ENCODE results near the gene GPR78. TPM values are rescaled to one million over a fixed set of nuclear protein-coding genes. Genes with fewer than 3 reads are reported as not detected.

GPR78 gene
- total RNA-seq, 1 experiment from 2014 or later = not detected

DNA sequence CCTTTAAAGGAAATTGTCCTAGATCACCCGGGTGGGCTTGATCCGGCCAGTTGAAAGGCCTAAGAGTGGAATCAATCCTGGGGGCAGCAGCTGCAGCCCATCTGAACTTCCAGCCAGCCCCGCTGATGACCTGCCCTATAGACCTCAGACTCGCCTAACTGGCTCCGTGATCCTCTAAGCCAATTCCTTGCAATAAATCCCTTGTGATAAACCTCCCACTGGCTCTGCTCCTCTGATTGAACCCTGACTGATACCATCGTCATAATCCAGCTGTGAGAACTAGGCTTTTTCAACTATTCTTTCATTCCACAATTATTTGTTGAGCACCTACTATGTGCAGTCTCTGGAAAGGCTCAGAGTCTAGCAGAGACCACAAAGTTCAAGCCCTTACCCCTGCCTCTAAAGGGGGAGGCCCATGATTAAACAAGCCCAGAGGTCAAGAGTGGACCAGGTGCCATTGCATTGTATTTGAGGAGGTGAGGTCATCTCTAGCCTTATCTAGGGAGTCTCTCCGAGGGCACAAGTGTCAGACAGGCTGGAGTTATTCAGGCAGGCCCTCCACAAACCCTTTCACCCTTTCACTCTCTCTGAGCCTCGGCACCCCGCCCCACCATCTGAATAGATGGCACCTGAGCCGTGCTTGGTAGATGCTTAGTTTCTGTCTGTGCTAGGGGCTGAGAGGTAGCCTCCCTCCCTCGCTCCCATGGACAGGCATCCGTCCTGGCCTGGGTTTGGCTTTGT lies 20.5 kb upstream of the GPR78 start:
- no peak for DNase-seq
- H3K4me3 Mint-ChIP-seq (ENCODE audit: low read depth, unreplicated experiment) = no peak overlapping the region
- no peaks in the 10 kb centered on the region for H3K27me3 Mint-ChIP-seq (ENCODE audit: unreplicated experiment)
- H3K4me1 Mint-ChIP-seq (ENCODE audit: low read depth, unreplicated experiment) = no peaks in the 10 kb centered on the region
- no peaks in the 10 kb centered on the region for H3K36me3 Mint-ChIP-seq (ENCODE audit: insufficient read depth, unreplicated experiment)
- TF ChIP-seq, protein P1, sequence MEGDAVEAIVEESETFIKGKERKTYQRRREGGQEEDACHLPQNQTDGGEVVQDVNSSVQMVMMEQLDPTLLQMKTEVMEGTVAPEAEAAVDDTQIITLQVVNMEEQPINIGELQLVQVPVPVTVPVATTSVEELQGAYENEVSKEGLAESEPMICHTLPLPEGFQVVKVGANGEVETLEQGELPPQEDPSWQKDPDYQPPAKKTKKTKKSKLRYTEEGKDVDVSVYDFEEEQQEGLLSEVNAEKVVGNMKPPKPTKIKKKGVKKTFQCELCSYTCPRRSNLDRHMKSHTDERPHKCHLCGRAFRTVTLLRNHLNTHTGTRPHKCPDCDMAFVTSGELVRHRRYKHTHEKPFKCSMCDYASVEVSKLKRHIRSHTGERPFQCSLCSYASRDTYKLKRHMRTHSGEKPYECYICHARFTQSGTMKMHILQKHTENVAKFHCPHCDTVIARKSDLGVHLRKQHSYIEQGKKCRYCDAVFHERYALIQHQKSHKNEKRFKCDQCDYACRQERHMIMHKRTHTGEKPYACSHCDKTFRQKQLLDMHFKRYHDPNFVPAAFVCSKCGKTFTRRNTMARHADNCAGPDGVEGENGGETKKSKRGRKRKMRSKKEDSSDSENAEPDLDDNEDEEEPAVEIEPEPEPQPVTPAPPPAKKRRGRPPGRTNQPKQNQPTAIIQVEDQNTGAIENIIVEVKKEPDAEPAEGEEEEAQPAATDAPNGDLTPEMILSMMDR (IDR thresholded peaks at IDR 0.05; ENCODE audit: unreplicated experiment) = no peak
- no TSS peak for BruUV-seq (replicated peaks)
- no peak overlapping the region for H3K27ac Mint-ChIP-seq (ENCODE audit: unreplicated experiment)
- intact Hi-C loops (cut with micrococcal nuclease; ENCODE audit: unreplicated experiment) = no loop called here
- CTCF ChIA-PET = no interaction called here
- no peaks in the 10 kb centered on the region for H3K9me3 Mint-ChIP-seq (ENCODE audit: low read depth, unreplicated experiment)

GRCh38 chr4:8560265-8561047 lies 19.7 kb upstream of the GPR78 start:
- intact Hi-C loops (cut with micrococcal nuclease; ENCODE audit: unreplicated experiment) = no loop called here
- H3K27me3 Mint-ChIP-seq (ENCODE audit: unreplicated experiment) = no peaks in the 10 kb centered on the region
- no peaks in the 10 kb centered on the region for H3K4me1 Mint-ChIP-seq (ENCODE audit: low read depth, unreplicated experiment)
- no peak overlapping the region for H3K4me3 Mint-ChIP-seq (ENCODE audit: low read depth, unreplicated experiment)
- H3K36me3 Mint-ChIP-seq (ENCODE audit: insufficient read depth, unreplicated experiment) = no peaks in the 10 kb centered on the region
- no TSS peak for BruUV-seq (replicated peaks)
- DNase-seq = no peak
- TF ChIP-seq, protein P1 (IDR thresholded peaks at IDR 0.05; ENCODE audit: unreplicated experiment) = no peak
- CTCF ChIA-PET = interaction anchor here (0.6 to 1.0 kb wide), 3 partner anchors 14 to 410 kb away, joined by 3 to 4 read pairs (median 3); no protein-coding TSS in a partner anchor
- no peak overlapping the region for H3K27ac Mint-ChIP-seq (ENCODE audit: unreplicated experiment)
- H3K9me3 Mint-ChIP-seq (ENCODE audit: low read depth, unreplicated experiment) = no peaks in the 10 kb centered on the region

GRCh38 chr4:8564595-8564994 lies 15.6 kb upstream of the GPR78 start:
- no peaks in the 10 kb centered on the region for H3K36me3 Mint-ChIP-seq (ENCODE audit: insufficient read depth, unreplicated experiment)
- DNase-seq = no peak
- intact Hi-C loops (cut with micrococcal nuclease; ENCODE audit: unreplicated experiment) = no loop called here
- no peaks in the 10 kb centered on the region for H3K4me1 Mint-ChIP-seq (ENCODE audit: low read depth, unreplicated experiment)
- H3K27ac Mint-ChIP-seq (ENCODE audit: unreplicated experiment) = no peak overlapping the region
- no peaks in the 10 kb centered on the region for H3K27me3 Mint-ChIP-seq (ENCODE audit: unreplicated experiment)
- no TSS peak for BruUV-seq (replicated peaks)
- H3K9me3 Mint-ChIP-seq (ENCODE audit: low read depth, unreplicated experiment) = no peaks in the 10 kb centered on the region
- H3K4me3 Mint-ChIP-seq (ENCODE audit: low read depth, unreplicated experiment) = no peak overlapping the region
- TF ChIP-seq, protein P1 (IDR thresholded peaks at IDR 0.05; ENCODE audit: unreplicated experiment) = no peak
- CTCF ChIA-PET = interaction anchor here (0.7 kb wide), 1 partner anchor 754 kb away, joined by 3 read pairs; no protein-coding TSS in a partner anchor

GRCh38 chr4:8568068-8568668 lies 12.0 kb upstream of the GPR78 start:
- CTCF ChIA-PET = interaction anchor here (0.9 kb wide), 1 partner anchor 99 kb away, joined by 3 read pairs; no protein-coding TSS in a partner anchor
- Mint-ChIP-seq H3K27ac (ENCODE audit: unreplicated experiment) (no peak overlapping the region), H3K4me1 (ENCODE audit: low read depth, unreplicated experiment) (no peaks in the 10 kb centered on the region), H3K4me3 (ENCODE audit: low read depth, unreplicated experiment) (no peak overlapping the region), H3K36me3 (ENCODE audit: insufficient read depth, unreplicated experiment) (no peaks in the 10 kb centered on the region), H3K27me3 (ENCODE audit: unreplicated experiment) (no peaks in the 10 kb centered on the region), H3K9me3 (ENCODE audit: low read depth, unreplicated experiment) (no peaks in the 10 kb centered on the region)
- BruUV-seq (replicated peaks) = no TSS peak
- TF ChIP-seq, protein P1 (IDR thresholded peaks at IDR 0.05; ENCODE audit: unreplicated experiment) = no peak
- intact Hi-C loops (cut with micrococcal nuclease; ENCODE audit: unreplicated experiment) = no loop called here
- DNase-seq = no peak

All from Calu3 (cell line).